ENCODE data around the gene ABCF2.

The ABCF2 gene

GRCh38 chr7:151173386-151174245, 53.4 kb downstream of the ABCF2 start:
- DNase-seq (ENCODE audit: low spot score): no peak
- no peak for TF ChIP-seq CTCF (IDR thresholded peaks at IDR 0.05; ENCODE audit: borderline replicate concordance, control extremely low read depth, extremely low read depth, insufficient read depth, missing control alignments)
- in situ Hi-C loops (cut with MboI; ENCODE audit: low sequenced_read_pairs, unreplicated experiment): no loop called here

GRCh38 chr7:151172273-151173141, 54.5 kb downstream of the ABCF2 start:
- DNase-seq (ENCODE audit: low spot score): peak; percentile 94
- in situ Hi-C loops (cut with MboI; ENCODE audit: low sequenced_read_pairs, unreplicated experiment): no loop called here
- peak; percentile 100 for TF ChIP-seq CTCF (IDR thresholded peaks at IDR 0.05; ENCODE audit: borderline replicate concordance, control extremely low read depth, extremely low read depth, insufficient read depth, missing control alignments)

- TF ChIP-seq CTCF (IDR thresholded peaks at IDR 0.05; ENCODE audit: borderline replicate concordance, control extremely low read depth, extremely low read depth, insufficient read depth, missing control alignments): no peak
- in situ Hi-C loops (cut with MboI; ENCODE audit: low sequenced_read_pairs, unreplicated experiment): no loop called here
- no peak for DNase-seq (ENCODE audit: low spot score)
Measured at GRCh38 chr7:151168787-151169162, 58.2 kb downstream of the ABCF2 start.

GRCh38 chr7:151168003-151168786, 58.8 kb downstream of the ABCF2 start:
- TF ChIP-seq CTCF (IDR thresholded peaks at IDR 0.05; ENCODE audit: borderline replicate concordance, control extremely low read depth, extremely low read depth, insufficient read depth, missing control alignments): peak; percentile 78
- DNase-seq (ENCODE audit: low spot score): peak; percentile 87
- in situ Hi-C loops (cut with MboI; ENCODE audit: low sequenced_read_pairs, unreplicated experiment): no loop called here

GRCh38 chr7:151167197-151167961, 59.6 kb downstream of the ABCF2 start, which contains the start of gene GBX1:
TSS of gene GBX1 (minus strand) at chr7:151167694. CDS start at chr7:151167548, 146 bp downstream.
- no peak for TF ChIP-seq CTCF (IDR thresholded peaks at IDR 0.05; ENCODE audit: borderline replicate concordance, control extremely low read depth, extremely low read depth, insufficient read depth, missing control alignments)
- DNase-seq (ENCODE audit: low spot score): peak; percentile 43
- in situ Hi-C loops (cut with MboI; ENCODE audit: low sequenced_read_pairs, unreplicated experiment): no loop called here
